BLaER1 (cell line): Measurements from ENCODE around the gene RBM47.
"Not testable (repeated sequence)": the region's sequence is repeated elsewhere in the genome, so short reads cannot be mapped to it uniquely, and the experiment has no call there.

Experiments
- H3K27ac ChIP-seq: shearing (Covaris generic); formaldehyde crosslinking; 2 replicates; pipeline ENCODE4 v1.8.1; 2022
- H3K27me3 ChIP-seq: shearing (Covaris generic); formaldehyde crosslinking; 2 replicates; pipeline ENCODE4 v1.8.1; 2022
- H3K36me3 ChIP-seq: shearing (Covaris generic); formaldehyde crosslinking; 2 replicates; pipeline ENCODE4 v1.8.1; 2022
- H3K4me1 ChIP-seq: shearing (Covaris generic); formaldehyde crosslinking; 2 replicates; pipeline ENCODE4 v1.8.1; 2022
- H3K4me2 ChIP-seq: shearing (Covaris generic); formaldehyde crosslinking; 2 replicates; pipeline ENCODE4 v1.8.1; 2022
- H3K4me3 ChIP-seq: shearing (Covaris generic); formaldehyde crosslinking; 2 replicates; pipeline ENCODE4 v1.8.1; 2022
- H3K9ac ChIP-seq: shearing (Covaris generic); formaldehyde crosslinking; 2 replicates; pipeline ENCODE4 v1.8.1; 2022
- H3K9me3 ChIP-seq: shearing (Covaris generic); formaldehyde crosslinking; 2 replicates; pipeline ENCODE4 v1.8.1; 2022
- H4K20me1 ChIP-seq: shearing (Covaris generic); formaldehyde crosslinking; 2 replicates; pipeline ENCODE4 v1.8.1; 2022
- Cebpa-rat ChIP-seq: shearing (Covaris generic); IDR thresholded peaks from 2 replicates; pipeline ENCODE4 v1.8.1; 2022

The RBM47 gene

GRCh38 chr4:40421839-40422708, 207.6 kb downstream of the RBM47 start:
- no peak for TF ChIP-seq Cebpa-rat
- Histone ChIP-seq H3K4me3 (no peak overlapping the region), H3K9me3 (peaks cover 13% of the 10 kb centered on the region), H3K4me2 (no peak overlapping the region), H3K27ac (no peak overlapping the region), H3K36me3 (no peaks in the 10 kb centered on the region), H3K9ac (no peak overlapping the region), H3K27me3 (no peaks in the 10 kb centered on the region), H3K4me1 (no peaks in the 10 kb centered on the region), H4K20me1 (no peaks in the 10 kb centered on the region)

- Histone ChIP-seq H3K9me3 (peaks cover 13% of the 10 kb centered on the region), H3K27ac (no peak overlapping the region), H3K4me3 (no peak overlapping the region), H3K27me3 (no peaks in the 10 kb centered on the region), H3K4me2 (no peak overlapping the region), H3K36me3 (no peaks in the 10 kb centered on the region), H3K4me1 (no peaks in the 10 kb centered on the region), H4K20me1 (no peaks in the 10 kb centered on the region), H3K9ac (no peak overlapping the region)
- TF ChIP-seq Cebpa-rat, result no peak
Observed at GRCh38 chr4:40419231-40419912, 210.3 kb downstream of the RBM47 start.

- TF ChIP-seq Cebpa-rat, result no peak
- H3K4me3 ChIP-seq, result no peak overlapping the region
- H3K4me2 ChIP-seq, result no peak overlapping the region
Observed at GRCh38 chr4:40418430-40419230, 211.0 kb downstream of the RBM47 start.

GRCh38 chr4:40417941-40418340, 211.7 kb downstream of the RBM47 start:
- Histone ChIP-seq H3K4me1 (no peaks in the 10 kb centered on the region), H4K20me1 (no peaks in the 10 kb centered on the region), H3K9me3 (peaks cover 13% of the 10 kb centered on the region), H3K4me3 (no peak overlapping the region), H3K4me2 (no peak overlapping the region), H3K9ac (no peak overlapping the region), H3K36me3 (no peaks in the 10 kb centered on the region), H3K27ac (no peak overlapping the region), H3K27me3 (no peaks in the 10 kb centered on the region)
- TF ChIP-seq Cebpa-rat, result no peak

More at GRCh38 chr4:40418430-40419230, 211.0 kb downstream of the RBM47 start:
- Histone ChIP-seq H3K9me3 (peaks cover 13% of the 10 kb centered on the region), H3K27me3 (no peaks in the 10 kb centered on the region), H3K27ac (no peak overlapping the region), H3K9ac (no peak overlapping the region), H3K36me3 (no peaks in the 10 kb centered on the region), H4K20me1 (no peaks in the 10 kb centered on the region), H3K4me1 (no peaks in the 10 kb centered on the region)

GRCh38 chr4:40414673-40415072, 215.0 kb downstream of the RBM47 start:
- Histone ChIP-seq H3K9ac (no peak overlapping the region), H3K4me3 (no peak overlapping the region), H4K20me1 (no peaks in the 10 kb centered on the region), H3K36me3 (no peaks in the 10 kb centered on the region), H3K9me3 (peaks cover 13% of the 10 kb centered on the region), H3K27ac (no peak overlapping the region), H3K4me2 (no peak overlapping the region), H3K27me3 (no peaks in the 10 kb centered on the region), H3K4me1 (no peaks in the 10 kb centered on the region)
- no peak for TF ChIP-seq Cebpa-rat

GRCh38 chr4:40412866-40413795, 216.5 kb downstream of the RBM47 start:
- no peaks in the 10 kb centered on the region for H4K20me1 ChIP-seq
- no peaks in the 10 kb centered on the region for H3K27me3 ChIP-seq
- H3K4me3 ChIP-seq, result no peak overlapping the region
- no peak overlapping the region for H3K27ac ChIP-seq
- no peak overlapping the region for H3K4me2 ChIP-seq
- no peak for TF ChIP-seq Cebpa-rat
- H3K4me1 ChIP-seq, result no peaks in the 10 kb centered on the region
- peaks cover 1% of the 10 kb centered on the region; the same call in 1 of the 2 replicates for H3K9me3 ChIP-seq
- H3K9ac ChIP-seq, result no peak overlapping the region
- H3K36me3 ChIP-seq, result no peaks in the 10 kb centered on the region

- TF ChIP-seq Cebpa-rat, result no peak
- no peaks in the 10 kb centered on the region for H4K20me1 ChIP-seq
Observed at GRCh38 chr4:40412388-40412787, 217.3 kb downstream of the RBM47 start.

GRCh38 chr4:40409835-40410234, 219.8 kb downstream of the RBM47 start:
- Histone ChIP-seq H3K4me2 (no peak overlapping the region), H4K20me1 (no peaks in the 10 kb centered on the region), H3K4me3 (no peak overlapping the region), H3K4me1 (no peaks in the 10 kb centered on the region), H3K27me3 (no peaks in the 10 kb centered on the region), H3K9ac (no peak overlapping the region), H3K27ac (no peak overlapping the region), H3K36me3 (no peaks in the 10 kb centered on the region), H3K9me3 (peaks cover 28% of the 10 kb centered on the region)
- no peak for TF ChIP-seq Cebpa-rat

More at GRCh38 chr4:40412388-40412787, 217.3 kb downstream of the RBM47 start:
- no peaks in the 10 kb centered on the region for H3K36me3 ChIP-seq
- no peak overlapping the region for H3K27ac ChIP-seq
- H3K4me3 ChIP-seq, result no peak overlapping the region
- H3K4me2 ChIP-seq, result no peak overlapping the region
- peaks cover 8% of the 10 kb centered on the region for H3K9me3 ChIP-seq
- no peak overlapping the region for H3K9ac ChIP-seq
- no peaks in the 10 kb centered on the region for H3K4me1 ChIP-seq
- no peaks in the 10 kb centered on the region for H3K27me3 ChIP-seq

- H3K27ac ChIP-seq, H4K20me1 ChIP-seq, H3K4me1 ChIP-seq, H3K9ac ChIP-seq, H3K4me3 ChIP-seq, H3K36me3 ChIP-seq, H3K27me3 ChIP-seq, H3K4me2 ChIP-seq: not testable (repeated sequence)
- H3K9me3 ChIP-seq, result peaks cover 28% of the 10 kb centered on the region
Observed at GRCh38 chr4:40407468-40407867, 222.2 kb downstream of the RBM47 start.
